Smooth muscle cell (in vitro differentiated cells): ENCODE data around the gene FCSK. TPM values are rescaled to one million over a fixed set of nuclear protein-coding genes. Genes with fewer than 3 reads are reported as not detected.

Experiments used
- DNase-seq: peaks from one replicate; lab custom pipeline; 2025; ENCODE audit not compliant: unreplicated experiment; lab: John Stamatoyannopoulos, UW
- H2AFZ ChIP-seq: fragments of 200-600 bp; sonication (generic); 2 replicates; pipeline ENCODE4 v1.6.0; 2016; ENCODE audit warnings: antibody characterized with exemption, low read depth, mild to moderate bottlenecking
- H3F3A ChIP-seq: fragments of 200-600 bp; sonication (generic); 2 replicates; pipeline ENCODE4 v1.6.0; 2017; ENCODE audit warnings: antibody characterized with exemption, low read depth
- H3K27ac ChIP-seq: fragments of 200-600 bp; sonication (generic); 2 replicates; pipeline ENCODE4 v1.5.1; 2016; ENCODE audit warnings: low read depth, mild to moderate bottlenecking
- H3K27me3 ChIP-seq: fragments of 200-600 bp; sonication (generic); 2 replicates; pipeline ENCODE4 v1.6.1; 2016; ENCODE audit warnings: low read depth, mild to moderate bottlenecking
- H3K36me3 ChIP-seq: fragments of 200-600 bp; sonication (generic); 2 replicates; pipeline ENCODE4 v1.5.1; 2016; ENCODE audit warnings: low read depth
- H3K4me1 ChIP-seq: fragments of 200-600 bp; sonication (generic); 2 replicates; pipeline ENCODE4 v1.5.1; 2016; ENCODE audit warnings: low read depth
- H3K4me2 ChIP-seq: fragments of 200-600 bp; sonication (generic); 2 replicates; pipeline ENCODE4 v1.6.0; 2016; ENCODE audit warnings: mild to moderate bottlenecking
- H3K4me3 ChIP-seq: fragments of 200-600 bp; sonication (generic); 2 replicates; pipeline ENCODE4 v1.5.1; 2016; ENCODE audit warnings: mild to moderate bottlenecking
- H3K79me2 ChIP-seq: fragments of 200-600 bp; sonication (generic); 2 replicates; pipeline ENCODE4 v1.6.0; 2016; ENCODE audit warnings: low read depth, mild to moderate bottlenecking
- H3K9ac ChIP-seq: fragments of 200-600 bp; sonication (generic); 2 replicates; pipeline ENCODE4 v1.6.0; 2016; ENCODE audit warnings: low read depth
- H3K9me3 ChIP-seq: fragments of 200-600 bp; sonication (generic); replicated peaks from 2 replicates; pipeline ENCODE4 v1.5.1; 2016; ENCODE audit warnings: low read depth
- H4K20me1 ChIP-seq: fragments of 200-600 bp; sonication (generic); 2 replicates; pipeline ENCODE4 v1.6.0; 2016; ENCODE audit warnings: low read depth
- CTCF ChIP-seq: fragments of 200-600 bp; sonication (generic); IDR thresholded peaks from 2 replicates; pipeline ENCODE4 v1.5.1; 2017; ENCODE audit warnings: borderline replicate concordance, mild to moderate bottlenecking, antibody characterized with exemption; ENCODE audit not compliant: insufficient read depth, poor library complexity, severe bottlenecking
- WGBS: methylation state at CpG from one replicate; pipeline ENCODE4 v1.1.7; 2016; ENCODE audit warnings: low lambda C conversion rate; 5-methylcytosine and 5-hydroxymethylcytosine counted together
- polyA plus RNA-seq: library from polyadenylated mRNA; unstranded; fragments of >200 nt; fragmentation: Nextera tagmentation; extraction: Ambion mirVana; gene quantifications from 2 replicates; pipeline ENCODE4 v1.2.1, GENCODE V29; 2016
- total RNA-seq: library from RNA; depleted of rRNA; stranded (reverse); fragments of >200 nt; gene quantifications from 2 replicates; pipeline ENCODE4 v1.2.3, GENCODE V29; 2014

FCSK gene
- total and polyA plus RNA-seq, 2 experiments from 2014 or later: 4.8 to 16.5 TPM

GRCh38 chr16:70453892-70454221 is 538 bp upstream of the FCSK start:
- H3K4me1 ChIP-seq: peaks cover 7% of the 10 kb centered on the region
- peak overlapping the region; percentile 92 for H3K4me3 ChIP-seq
- no peaks in the 10 kb centered on the region for H3K27me3 ChIP-seq
- no peak for TF ChIP-seq CTCF
- no peaks in the 10 kb centered on the region for H3K79me2 ChIP-seq
- peak overlapping the region; percentile 99 for H2AFZ ChIP-seq
- peak overlapping the region; percentile 100 for H3K9ac ChIP-seq
- H4K20me1 ChIP-seq: no peaks in the 10 kb centered on the region
- H3F3A ChIP-seq: no peaks in the 10 kb centered on the region
- no peak for DNase-seq
- H3K36me3 ChIP-seq: no peaks in the 10 kb centered on the region
- under 1% methylated on average over 8 of the region's 8 CpGs for WGBS
- peak overlapping the region; percentile 97 for H3K27ac ChIP-seq
- H3K4me2 ChIP-seq: peak overlapping the region; percentile 94
- H3K9me3 ChIP-seq: no peaks in the 10 kb centered on the region

GRCh38 chr16:70455910-70456309 is 1.5 kb downstream of the FCSK start:
- DNase-seq: no peak
- Histone ChIP-seq H3F3A (no peaks in the 10 kb centered on the region), H3K36me3 (no peaks in the 10 kb centered on the region), H3K27me3 (no peaks in the 10 kb centered on the region), H4K20me1 (no peaks in the 10 kb centered on the region), H3K4me3 (no peak overlapping the region), H3K79me2 (no peaks in the 10 kb centered on the region), H3K9ac (no peak overlapping the region), H3K9me3 (no peaks in the 10 kb centered on the region), H3K27ac (no peak overlapping the region), H3K4me2 (no peak overlapping the region), H2AFZ (no peak overlapping the region), H3K4me1 (peaks cover 7% of the 10 kb centered on the region)
- WGBS: 95% methylated on average over 7 of the region's 7 CpGs
- TF ChIP-seq CTCF: no peak

- H3K9me3 ChIP-seq: no peaks in the 10 kb centered on the region
- no peak overlapping the region for H3K4me2 ChIP-seq
- no peaks in the 10 kb centered on the region for H3K79me2 ChIP-seq
- no peak for DNase-seq
- H2AFZ ChIP-seq: no peak overlapping the region
- peaks cover 7% of the 10 kb centered on the region for H3K4me1 ChIP-seq
- H3K9ac ChIP-seq: no peak overlapping the region
- no peak overlapping the region for H3K4me3 ChIP-seq
- 98% methylated on average over 5 of the region's 5 CpGs for WGBS
- no peaks in the 10 kb centered on the region for H3K36me3 ChIP-seq
- H3F3A ChIP-seq: no peaks in the 10 kb centered on the region
- no peak overlapping the region for H3K27ac ChIP-seq
- no peaks in the 10 kb centered on the region for H3K27me3 ChIP-seq
- TF ChIP-seq CTCF: no peak
- no peaks in the 10 kb centered on the region for H4K20me1 ChIP-seq
Measured at GRCh38 chr16:70457446-70458166, 3.2 kb downstream of the FCSK start.

GRCh38 chr16:70460737-70461261 is 6.4 kb downstream of the FCSK start:
- Histone ChIP-seq H3K79me2 (no peaks in the 10 kb centered on the region), H3K36me3 (no peaks in the 10 kb centered on the region), H2AFZ (no peak overlapping the region), H3F3A (no peaks in the 10 kb centered on the region), H3K4me2 (no peak overlapping the region), H3K4me3 (no peak overlapping the region), H3K27ac (peak overlapping the region; percentile 7), H4K20me1 (no peaks in the 10 kb centered on the region), H3K9ac (no peak overlapping the region), H3K9me3 (no peaks in the 10 kb centered on the region), H3K4me1 (no peaks in the 10 kb centered on the region), H3K27me3 (no peaks in the 10 kb centered on the region)
- no peak for DNase-seq
- no peak for TF ChIP-seq CTCF
- WGBS: 44% methylated on average over 8 of the region's 8 CpGs
